Endothelial cell of umbilical vein (primary cell): Measurements from ENCODE around the gene SETD3. TPM values are rescaled to one million over a fixed set of nuclear protein-coding genes. Genes with fewer than 3 reads are reported as not detected.

Experiments
- BruUV-seq: library from RNA; stranded (reverse); fragments of 400-500 nt; replicated peaks from 2 replicates; lab custom pipeline; 2021; lab: Mats Ljungman, UMichigan
- CTCF ChIA-PET: fragments of 300-600, 350-600 bp; sonication (Branson Sonifier 250); formaldehyde crosslinking; loops from one replicate; lab custom pipeline; 2021; ENCODE audit warnings: antibody characterized with exemption, inconsistent platforms; lab: Charles Lee
- POLR2A ChIA-PET: fragments of 300-600, 350-600 bp; sonication (Branson Sonifier 250); formaldehyde crosslinking; loops from one replicate; lab custom pipeline; 2021; ENCODE audit warnings: antibody characterized with exemption, inconsistent platforms; lab: Charles Lee
- DNase-seq: peaks from one replicate; pipeline ENCODE4 v3.0.0-alpha.2; 2011; ENCODE audit warnings: low read depth, low spot score
- FAIRE-seq: peaks from 2 replicates; lab custom pipeline; 2011; peaks lifted over from hg19 to GRCh38; lab: Jason Lieb, UNC
- H2AFZ ChIP-seq: 2 replicates; pipeline ENCODE4 v1.6.0; 2012; ENCODE audit warnings: low read depth, low read length, control low read depth, inconsistent platforms
- H3K27ac ChIP-seq: 2 replicates; pipeline ENCODE4 v1.5.1; 2011; ENCODE audit warnings: low read depth, mild to moderate bottlenecking, control low read depth, low read length, moderate library complexity; ENCODE audit not compliant: insufficient read depth
- H3K27me3 ChIP-seq, 2 experiments: 2 replicates each; pipeline versions ENCODE4 v1.6.0 to v1.6.1; 2011; ENCODE audit warnings: low read length in 2 of 2, mixed read lengths in 1 of 2; ENCODE audit not compliant: control insufficient read depth in 2 of 2, insufficient read depth in 2 of 2
- H3K36me3 ChIP-seq, 2 experiments: 2 replicates in 1 of 2; 3 replicates in 1 of 2; pipeline ENCODE4 v1.5.1; 2011; ENCODE audit warnings: low read length in 2 of 2, mild to moderate bottlenecking in 1 of 2, moderate library complexity in 1 of 2; ENCODE audit not compliant: control insufficient read depth in 2 of 2, insufficient read depth in 2 of 2; ENCODE audit errors: extremely low read depth in 1 of 2
- H3K4me1 ChIP-seq: 3 replicates; pipeline ENCODE4 v1.5.1; 2011; ENCODE audit warnings: mild to moderate bottlenecking, low read length; ENCODE audit not compliant: control insufficient read depth, insufficient read depth; ENCODE audit errors: extremely low read depth
- H3K4me2 ChIP-seq: 2 replicates; pipeline ENCODE4 v1.6.1; 2011; ENCODE audit warnings: low read length, control low read depth, mixed read lengths; ENCODE audit not compliant: insufficient read depth
- H3K4me3 ChIP-seq, 3 experiments: fragments of 200-600 bp in 1 of 3; sonication (generic), shearing (Covaris generic) in 1 of 3; replicated peaks in 1 of 3; 2 replicates each; pipeline ENCODE4 v1.5.1; 2011 to 2016; ENCODE audit warnings: control low read depth in 3 of 3, low read length in 3 of 3, mild to moderate bottlenecking in 2 of 3, inconsistent platforms in 1 of 3, low read depth in 1 of 3, moderate library complexity in 1 of 3; ENCODE audit not compliant: insufficient read depth in 1 of 3
- H3K79me2 ChIP-seq: 2 replicates; pipeline ENCODE4 v1.6.0; 2012; ENCODE audit warnings: low read length, inconsistent platforms; ENCODE audit not compliant: control insufficient read depth, insufficient read depth
- H3K9ac ChIP-seq: replicated peaks from 2 replicates; pipeline ENCODE3; 2011; ENCODE audit warnings: low read length, control low read depth; ENCODE audit not compliant: insufficient read depth; ENCODE audit errors: extremely low read depth
- H3K9me1 ChIP-seq: replicated peaks from 3 replicates; pipeline ENCODE4 v1.6.0; 2011; ENCODE audit warnings: mild to moderate bottlenecking, low read length; ENCODE audit not compliant: control insufficient read depth, insufficient read depth; ENCODE audit errors: extremely low read depth
- H3K9me3 ChIP-seq: replicated peaks from 2 replicates; pipeline ENCODE4 v1.5.1; 2012; ENCODE audit warnings: low read length, inconsistent platforms; ENCODE audit not compliant: control insufficient read depth, insufficient read depth
- H4K20me1 ChIP-seq: replicated peaks from 2 replicates; pipeline ENCODE3; 2011; ENCODE audit warnings: mild to moderate bottlenecking, low read length; ENCODE audit not compliant: control insufficient read depth, insufficient read depth; ENCODE audit errors: extremely low read depth
- CTCF ChIP-seq, 2 donors: IDR thresholded peaks; 1 replicate in 1 of 2; 2 replicates in 1 of 2; pipeline ENCODE4 v1.5.1; 2011; ENCODE audit warnings: low read length in 2 of 2, mild to moderate bottlenecking in 2 of 2, moderate library complexity in 2 of 2, control low read depth in 1 of 2, inconsistent platforms in 1 of 2, low read depth in 1 of 2; ENCODE audit not compliant: insufficient read depth in 1 of 2; ENCODE audit errors: extremely low read depth in 1 of 2
- EZH2 ChIP-seq: IDR thresholded peaks from 2 replicates; pipeline ENCODE4 v1.6.1; 2012; ENCODE audit warnings: borderline replicate concordance, low read depth, mild to moderate bottlenecking, moderate library complexity, low read length, inconsistent platforms; ENCODE audit not compliant: severe bottlenecking
- FOS ChIP-seq: IDR thresholded peaks from 2 replicates; pipeline ENCODE4 v1.6.1; 2011; ENCODE audit warnings: mild to moderate bottlenecking, low read length, moderate library complexity, borderline replicate concordance; ENCODE audit not compliant: insufficient read depth
- GATA2 ChIP-seq: IDR thresholded peaks from 2 replicates; pipeline ENCODE4 v1.7.0; 2011; ENCODE audit warnings: low read depth, mild to moderate bottlenecking, moderate library complexity, mixed read lengths, low read length; ENCODE audit not compliant: insufficient read length, insufficient read depth
- JUN ChIP-seq: IDR thresholded peaks from 2 replicates; pipeline ENCODE4 v1.6.1; 2011; ENCODE audit warnings: borderline replicate concordance, low read depth; ENCODE audit not compliant: insufficient read length, insufficient read depth
- MAX ChIP-seq: IDR thresholded peaks from 2 replicates; pipeline ENCODE4 v1.6.1; 2011; ENCODE audit not compliant: insufficient read depth, insufficient read length
- MYC ChIP-seq: IDR thresholded peaks from one replicate; pipeline ENCODE4 v1.6.1; 2011; ENCODE audit warnings: mild to moderate bottlenecking, low read depth, low read length
- POLR2A ChIP-seq: IDR thresholded peaks from 2 replicates; pipeline ENCODE4 v1.6.1; 2012; ENCODE audit warnings: low read depth, mild to moderate bottlenecking, control low read depth, low read length
- POLR2AphosphoS5 ChIP-seq: IDR thresholded peaks from 2 replicates; pipeline ENCODE4 v1.6.1; 2012; ENCODE audit warnings: low read depth, mild to moderate bottlenecking, control low read depth, low read length, moderate library complexity; ENCODE audit not compliant: insufficient read depth
- dilution Hi-C: fragments of 300-500 bp; cut with MboI; formaldehyde crosslinking; loops from one replicate; pipeline ENCODE4 v1.15.0; 2019; ENCODE audit warnings: low sequenced_read_pairs; ENCODE audit not compliant: extremely low pct_ligation_motif_present
- intact Hi-C: fragments of 100-400 bp; cut with micrococcal nuclease; formaldehyde crosslinking; loops from one replicate; pipeline ENCODE4 v1.10.0; 2022
- polyA plus RNA-seq, 4 experiments: library from polyadenylated mRNA; depleted of rRNA in 3 of 4; stranded (reverse) in 3 of 4; unstranded in 1 of 4; fragments of >200 nt; gene quantifications; 2 replicates each; pipeline versions ENCODE4 v1.2.1 to v1.2.3, GENCODE V29; 2011 to 2012; ENCODE audit warnings: missing spikeins in 1 of 4
- total RNA-seq: library from RNA; stranded (reverse); gene quantifications from 2 replicates; pipeline ENCODE4 v1.2.3, GENCODE V29; 2021

The SETD3 gene
- total and polyA plus RNA-seq, 2 donors (not counting 3 experiments of a cell fraction or from before 2014, with no cell fraction given): 18.1 to 53.1 TPM

- peaks cover 0 to 9% of the 10 kb centered on the region in 2 experiments for H3K36me3 ChIP-seq
- no peak overlapping the region for H3K27ac ChIP-seq
- no peaks in the 10 kb centered on the region for H4K20me1 ChIP-seq
- no peak overlapping the region for H2AFZ ChIP-seq
- no TSS peak for BruUV-seq
- intact Hi-C loops (no loop called here), dilution Hi-C loops (no loop called here)
- ChIA-PET POLR2A (no interaction called here), CTCF (interaction anchor here (1.7 to 1.8 kb wide), 3 partner anchors 34 to 38 kb away, joined by 3 to 8 read pairs (median 5); no protein-coding TSS in a partner anchor)
- DNase-seq (no peak), FAIRE-seq (no peak)
- H3K79me2 ChIP-seq: peaks cover 2% of the 10 kb centered on the region
- H3K4me3 ChIP-seq: no peak overlapping the region
- no peak for TF ChIP-seq CTCF (IDR thresholded peaks at IDR 0.05; ENCODE audit: extremely low read depth in 1 of 2, insufficient read depth in 1 of 2, low read depth in 1 of 2, low read length in 2 of 2)
- no peak for TF ChIP-seq POLR2A
- TF ChIP-seq POLR2AphosphoS5: no peak
- no peak for TF ChIP-seq MYC
- no peak for TF ChIP-seq JUN
- no peak for TF ChIP-seq FOS
- TF ChIP-seq MAX: no peak
- TF ChIP-seq EZH2: no peak
- no peak for TF ChIP-seq GATA2
- H3K9me1 ChIP-seq: no peaks in the 10 kb centered on the region
- H3K4me1 ChIP-seq: peaks cover 3% of the 10 kb centered on the region
- no peaks in the 10 kb centered on the region for H3K9me3 ChIP-seq
- no peak overlapping the region for H3K4me2 ChIP-seq
- no peaks in the 10 kb centered on the region for H3K27me3 ChIP-seq
- no peak overlapping the region for H3K9ac ChIP-seq
Observed at GRCh38 chr14:99426813-99427346, 53.8 kb downstream of the SETD3 start.
